Measurements from ENCODE around the gene ATP8B4.

GRCh38 chr15:49890689-49891088, 228.3 kb downstream of the ATP8B4 start:
- TF ChIP-seq CTCF (IDR thresholded peaks at IDR 0.05) (no peak), POLR2AphosphoS5 (IDR thresholded peaks at IDR 0.05; ENCODE audit: low read depth, low read length) (no peak), REST (IDR thresholded peaks at IDR 0.05; ENCODE audit: insufficient read depth in 1 of 2, low read depth in 2 of 2, low read length in 1 of 2) (no peak), TCF7L2 (IDR thresholded peaks at IDR 0.05; ENCODE audit: low read depth, low read length) (no peak), SIN3A (IDR thresholded peaks at IDR 0.05; ENCODE audit: borderline replicate concordance, insufficient read depth, low read depth, low read length) (no peak)

Measured in Panc1 (cell line).